Gastroesophageal sphincter (tissue), 4 donors: ENCODE measurements around the gene THEMIS. TPM values are rescaled to one million over a fixed set of nuclear protein-coding genes. Genes with fewer than 3 reads are reported as not detected.
"Not testable (repeated sequence)": the region's sequence is repeated elsewhere in the genome, so short reads cannot be mapped to it uniquely, and the experiment has no call there.

ENCODE experiments used
- ATAC-seq: fragments of 150-250 bp; one replicate; pipeline ENCODE4 v1.9.1; 2016; ENCODE audit warnings: mild to moderate bottlenecking, moderate library complexity
- H3K27ac ChIP-seq, 4 donors: fragments of 200-600 bp; sonication (generic) in 3 of 4; 1 replicate in 3 of 4; 2 replicates in 1 of 4; pipeline ENCODE4 v1.5.1; 2016 to 2019
- H3K27me3 ChIP-seq: fragments of 200-600 bp; sonication (generic); one replicate; pipeline ENCODE4 v1.5.1; 2019
- H3K36me3 ChIP-seq, 2 donors: fragments of 200-600 bp; sonication (generic); one replicate each; pipeline ENCODE4 v1.5.1; 2019; ENCODE audit warnings: control low read depth in 1 of 2
- H3K4me1 ChIP-seq, 3 donors: fragments of 200-600 bp; sonication (generic); 1 replicate in 2 of 3; 2 replicates in 1 of 3; pipeline ENCODE4 v1.5.1; 2016 to 2019; ENCODE audit warnings: control low read depth in 2 of 3
- H3K4me3 ChIP-seq, 2 donors: fragments of 200-600 bp; sonication (generic); one replicate each; pipeline ENCODE4 v1.5.1; 2019; ENCODE audit warnings: mild to moderate bottlenecking in 1 of 2, moderate library complexity in 1 of 2
- H3K9me3 ChIP-seq, 3 donors: fragments of 200-600 bp; sonication (generic); one replicate each; pipeline ENCODE4 v1.5.1; 2017 to 2019; ENCODE audit warnings: control low read depth in 2 of 3
- CTCF ChIP-seq, 4 experiments: fragments of 200-600 bp in 2 of 4; fragments of 450-650 bp in 2 of 4; sonication (generic) in 1 of 4; IDR thresholded peaks; one replicate each; pipeline ENCODE4 v1.5.1; 2017 to 2019; ENCODE audit warnings: antibody characterized with exemption in 4 of 4, mild to moderate bottlenecking in 2 of 4, moderate library complexity in 2 of 4
- EP300 ChIP-seq: sonication (generic); formaldehyde crosslinking; IDR thresholded peaks from one replicate; pipeline ENCODE4 v1.6.1; 2017; ENCODE audit warnings: antibody characterized with exemption, mild to moderate bottlenecking
- POLR2A ChIP-seq, 2 donors: fragments of 450-650 bp; IDR thresholded peaks; one replicate each; pipeline ENCODE4 v1.6.1; 2017; ENCODE audit warnings: antibody characterized with exemption in 2 of 2, mild to moderate bottlenecking in 2 of 2, moderate library complexity in 1 of 2
- POLR2AphosphoS5 ChIP-seq: sonication (generic); formaldehyde crosslinking; IDR thresholded peaks from one replicate; pipeline ENCODE4 v1.6.1; 2017; ENCODE audit warnings: antibody characterized with exemption
- WGBS, 2 donors: methylation state at CpG; one replicate each; pipeline ENCODE4 v1.1.5; 2018; ENCODE audit warnings: low coverage in 1 of 2; 5-methylcytosine and 5-hydroxymethylcytosine counted together
- total RNA-seq, 4 donors: library from RNA; depleted of rRNA; stranded (reverse); fragments of >200 nt; gene quantifications; one replicate each; pipeline ENCODE4 v1.1.0, GENCODE V29; 2016

THEMIS gene
- total RNA-seq, 4 donors from 2014 or later: 0.27 to 1.6 (median 0.69) TPM

GRCh38 chr6:127893541-127893940, 7.3 kb downstream of the THEMIS start:
- H3K36me3 ChIP-seq: no peaks in the 10 kb centered on the region
- no peak for ATAC-seq
- H3K4me3 ChIP-seq: no peak overlapping the region
- WGBS, 2 donors: 84 to 92% methylated on average over 5 to 6 of the region's 6 CpGs
- no peak overlapping the region for H3K27ac ChIP-seq
- no peaks in the 10 kb centered on the region for H3K27me3 ChIP-seq
- H3K4me1 ChIP-seq: no peaks in the 10 kb centered on the region
- no peak for TF ChIP-seq POLR2A (IDR thresholded peaks at IDR 0.05)
- TF ChIP-seq CTCF (IDR thresholded peaks at IDR 0.05): no peak
- no peak for TF ChIP-seq EP300
- TF ChIP-seq POLR2AphosphoS5: no peak
- no peaks in the 10 kb centered on the region for H3K9me3 ChIP-seq

- TF ChIP-seq CTCF (IDR thresholded peaks at IDR 0.05) (no peak), EP300 (no peak), POLR2A (IDR thresholded peaks at IDR 0.05) (no peak), POLR2AphosphoS5 (no peak)
- ATAC-seq: no peak
- H3K27me3 ChIP-seq: no peaks in the 10 kb centered on the region
- H3K9me3 ChIP-seq: no peaks in the 10 kb centered on the region
- H3K27ac ChIP-seq: no peak overlapping the region
- H3K4me1 ChIP-seq: no peaks in the 10 kb centered on the region
- H3K36me3 ChIP-seq: no peaks in the 10 kb centered on the region
- WGBS, 2 donors: 86 to 94% methylated on average over 3 of the region's 3 CpGs
- no peak overlapping the region for H3K4me3 ChIP-seq
Measured at GRCh38 chr6:127891731-127892326, 9.0 kb downstream of the THEMIS start.

- Histone ChIP-seq H3K27ac (no peak overlapping the region), H3K36me3 (no peaks in the 10 kb centered on the region), H3K27me3 (no peaks in the 10 kb centered on the region), H3K4me1 (no peaks in the 10 kb centered on the region), H3K9me3 (no peaks in the 10 kb centered on the region), H3K4me3 (no peak overlapping the region)
- 75% methylated on average over 3 of the region's 3 CpGs for WGBS, 2 donors
- ATAC-seq: no peak
- no peak for TF ChIP-seq CTCF (IDR thresholded peaks at IDR 0.05)
- no peak for TF ChIP-seq EP300
- no peak for TF ChIP-seq POLR2AphosphoS5
- TF ChIP-seq POLR2A (IDR thresholded peaks at IDR 0.05): no peak
Measured at GRCh38 chr6:127886603-127887002, 14.3 kb downstream of the THEMIS start.

GRCh38 chr6:127884134-127884533, 16.7 kb downstream of the THEMIS start:
- no peaks in the 10 kb centered on the region for H3K27me3 ChIP-seq

GRCh38 chr6:127881949-127882348, 18.9 kb downstream of the THEMIS start:
- ATAC-seq, H3K36me3 ChIP-seq, H3K4me1 ChIP-seq, H3K4me3 ChIP-seq, H3K9me3 ChIP-seq, H3K27ac ChIP-seq, H3K27me3 ChIP-seq: not testable (repeated sequence)

More at GRCh38 chr6:127884134-127884533, 16.7 kb downstream of the THEMIS start:
- ATAC-seq: no peak
- H3K4me1 ChIP-seq: no peaks in the 10 kb centered on the region
- no peaks in the 10 kb centered on the region for H3K9me3 ChIP-seq
- H3K36me3 ChIP-seq: no peaks in the 10 kb centered on the region
- TF ChIP-seq EP300: no peak
- TF ChIP-seq POLR2AphosphoS5: no peak
- TF ChIP-seq CTCF (IDR thresholded peaks at IDR 0.05): no peak
- TF ChIP-seq POLR2A (IDR thresholded peaks at IDR 0.05): no peak
- no peak overlapping the region for H3K4me3 ChIP-seq
- H3K27ac ChIP-seq: no peak overlapping the region

GRCh38 chr6:127880429-127880828, 20.4 kb downstream of the THEMIS start:
- Histone ChIP-seq H3K4me3 (no peak overlapping the region), H3K36me3 (no peaks in the 10 kb centered on the region), H3K27ac (no peak overlapping the region), H3K9me3 (no peaks in the 10 kb centered on the region), H3K27me3 (no peaks in the 10 kb centered on the region), H3K4me1 (no peaks in the 10 kb centered on the region)
- TF ChIP-seq CTCF (IDR thresholded peaks at IDR 0.05) (no peak), EP300 (no peak), POLR2AphosphoS5 (no peak), POLR2A (IDR thresholded peaks at IDR 0.05) (no peak)
- no peak for ATAC-seq
